Smooth muscle cell (in vitro differentiated cells): ENCODE measurements around the gene ARFGAP1. TPM values are rescaled to one million over a fixed set of nuclear protein-coding genes. Genes with fewer than 3 reads are reported as not detected.

Experiments
- DNase-seq: peaks from one replicate; lab custom pipeline; 2025; ENCODE audit not compliant: unreplicated experiment; lab: John Stamatoyannopoulos, UW
- H2AFZ ChIP-seq: fragments of 200-600 bp; sonication (generic); 2 replicates; pipeline ENCODE4 v1.6.0; 2016; ENCODE audit warnings: antibody characterized with exemption, low read depth, mild to moderate bottlenecking
- H3F3A ChIP-seq: fragments of 200-600 bp; sonication (generic); 2 replicates; pipeline ENCODE4 v1.6.0; 2017; ENCODE audit warnings: antibody characterized with exemption, low read depth
- H3K27ac ChIP-seq: fragments of 200-600 bp; sonication (generic); 2 replicates; pipeline ENCODE4 v1.5.1; 2016; ENCODE audit warnings: low read depth, mild to moderate bottlenecking
- H3K27me3 ChIP-seq: fragments of 200-600 bp; sonication (generic); 2 replicates; pipeline ENCODE4 v1.6.1; 2016; ENCODE audit warnings: low read depth, mild to moderate bottlenecking
- H3K36me3 ChIP-seq: fragments of 200-600 bp; sonication (generic); 2 replicates; pipeline ENCODE4 v1.5.1; 2016; ENCODE audit warnings: low read depth
- H3K4me1 ChIP-seq: fragments of 200-600 bp; sonication (generic); 2 replicates; pipeline ENCODE4 v1.5.1; 2016; ENCODE audit warnings: low read depth
- H3K4me2 ChIP-seq: fragments of 200-600 bp; sonication (generic); 2 replicates; pipeline ENCODE4 v1.6.0; 2016; ENCODE audit warnings: mild to moderate bottlenecking
- H3K4me3 ChIP-seq: fragments of 200-600 bp; sonication (generic); 2 replicates; pipeline ENCODE4 v1.5.1; 2016; ENCODE audit warnings: mild to moderate bottlenecking
- H3K79me2 ChIP-seq: fragments of 200-600 bp; sonication (generic); 2 replicates; pipeline ENCODE4 v1.6.0; 2016; ENCODE audit warnings: low read depth, mild to moderate bottlenecking
- H3K9ac ChIP-seq: fragments of 200-600 bp; sonication (generic); 2 replicates; pipeline ENCODE4 v1.6.0; 2016; ENCODE audit warnings: low read depth
- H3K9me3 ChIP-seq: fragments of 200-600 bp; sonication (generic); replicated peaks from 2 replicates; pipeline ENCODE4 v1.5.1; 2016; ENCODE audit warnings: low read depth
- H4K20me1 ChIP-seq: fragments of 200-600 bp; sonication (generic); 2 replicates; pipeline ENCODE4 v1.6.0; 2016; ENCODE audit warnings: low read depth
- CTCF ChIP-seq: fragments of 200-600 bp; sonication (generic); IDR thresholded peaks from 2 replicates; pipeline ENCODE4 v1.5.1; 2017; ENCODE audit warnings: borderline replicate concordance, mild to moderate bottlenecking, antibody characterized with exemption; ENCODE audit not compliant: insufficient read depth, poor library complexity, severe bottlenecking
- WGBS: methylation state at CpG from one replicate; pipeline ENCODE4 v1.1.7; 2016; ENCODE audit warnings: low lambda C conversion rate; 5-methylcytosine and 5-hydroxymethylcytosine counted together
- polyA plus RNA-seq: library from polyadenylated mRNA; unstranded; fragments of >200 nt; fragmentation: Nextera tagmentation; extraction: Ambion mirVana; gene quantifications from 2 replicates; pipeline ENCODE4 v1.2.1, GENCODE V29; 2016
- total RNA-seq: library from RNA; depleted of rRNA; stranded (reverse); fragments of >200 nt; gene quantifications from 2 replicates; pipeline ENCODE4 v1.2.3, GENCODE V29; 2014

ARFGAP1 gene
- total and polyA plus RNA-seq, 2 experiments from 2014 or later, result 101 to 169 TPM

- Histone ChIP-seq H3K9me3 (no peaks in the 10 kb centered on the region), H3K4me2 (no peak overlapping the region), H3K36me3 (peaks cover 6% of the 10 kb centered on the region), H2AFZ (no peak overlapping the region), H3F3A (peaks cover 4% of the 10 kb centered on the region), H3K27me3 (no peaks in the 10 kb centered on the region), H3K27ac (no peak overlapping the region), H3K79me2 (no peaks in the 10 kb centered on the region), H4K20me1 (peaks cover 99% of the 10 kb centered on the region), H3K4me3 (no peak overlapping the region), H3K4me1 (peaks cover 2% of the 10 kb centered on the region), H3K9ac (no peak overlapping the region)
- 96% methylated on average over 44 of the region's 44 CpGs for WGBS
- DNase-seq, result no peak
- no peak for TF ChIP-seq CTCF
Observed at GRCh38 chr20:63285636-63286615, 13.3 kb downstream of the ARFGAP1 start.

GRCh38 chr20:63286781-63287696 lies 14.4 kb downstream of the ARFGAP1 start:
- WGBS, result 96% methylated on average over 23 of the region's 23 CpGs
- H3K27me3 ChIP-seq, result no peaks in the 10 kb centered on the region
- H3K4me3 ChIP-seq, result no peak overlapping the region
- H4K20me1 ChIP-seq, result peaks cover 98% of the 10 kb centered on the region
- peaks cover 3% of the 10 kb centered on the region for H3K4me1 ChIP-seq
- H3F3A ChIP-seq, result peaks cover 5% of the 10 kb centered on the region
- no peak overlapping the region for H3K4me2 ChIP-seq
- H3K27ac ChIP-seq, result no peak overlapping the region
- no peak for TF ChIP-seq CTCF
- H3K79me2 ChIP-seq, result no peaks in the 10 kb centered on the region
- H3K9me3 ChIP-seq, result no peaks in the 10 kb centered on the region
- H2AFZ ChIP-seq, result no peak overlapping the region
- DNase-seq, result no peak
- no peak overlapping the region for H3K9ac ChIP-seq
- peaks cover 6% of the 10 kb centered on the region for H3K36me3 ChIP-seq

- Histone ChIP-seq H3K9ac (no peak overlapping the region), H3F3A (peaks cover 5% of the 10 kb centered on the region), H3K4me1 (peaks cover 3% of the 10 kb centered on the region), H3K79me2 (no peaks in the 10 kb centered on the region), H3K27ac (no peak overlapping the region), H3K27me3 (no peaks in the 10 kb centered on the region), H2AFZ (no peak overlapping the region), H3K4me2 (no peak overlapping the region), H3K36me3 (peaks cover 6% of the 10 kb centered on the region), H3K4me3 (no peak overlapping the region), H3K9me3 (no peaks in the 10 kb centered on the region), H4K20me1 (peaks cover 94% of the 10 kb centered on the region)
- TF ChIP-seq CTCF, result no peak
- WGBS, result 97% methylated on average over 42 of the region's 55 CpGs
- DNase-seq, result no peak
Observed at GRCh38 chr20:63287697-63288580, 15.3 kb downstream of the ARFGAP1 start.
